ENCODE results near the gene GLP2R. TPM values are rescaled to one million over a fixed set of nuclear protein-coding genes. Genes with fewer than 3 reads are reported as not detected.
"Not testable (repeated sequence)": the region's sequence is repeated elsewhere in the genome, so short reads cannot be mapped to it uniquely, and the experiment has no call there.

Gene GLP2R
- total RNA-seq, 4 donors from 2014 or later = 1.1 TPM; not detected in 3

- ATAC-seq = no peak
- no peaks in the 10 kb centered on the region for H3K27me3 ChIP-seq
- no peaks in the 10 kb centered on the region for H3K9me3 ChIP-seq
- TF ChIP-seq POLR2A (IDR thresholded peaks at IDR 0.05) = no peak
- no peak for TF ChIP-seq CTCF (IDR thresholded peaks at IDR 0.05 in 4 of 5, conservative IDR thresholded peaks at IDR 0.05 in 1 of 5)
- intact Hi-C loops (cut with DNase I; ENCODE audit: low total_unique reads) = no loop called here
- in situ Hi-C loops (cut with MboI; ENCODE audit: low sequenced_read_pairs in 4 of 4) = loop anchor here in 3 of 4 donors (25.0 kb wide), 3 partner anchors 107 to 693 kb away; partner anchors contain the start of gene GSG1L2 (in 1 of the 3)
- H3K4me3 ChIP-seq = no peak overlapping the region
- H3K4me1 ChIP-seq = no peaks in the 10 kb centered on the region
- H3K27ac ChIP-seq = no peak overlapping the region
- H3K36me3 ChIP-seq = no peaks in the 10 kb centered on the region
- no peak for DNase-seq
These were observed 93.2 kb downstream of the GLP2R start for GRCh38 chr17:9918804-9919352.

- intact Hi-C loops (cut with DNase I; ENCODE audit: low total_unique reads) = loop anchor here (5.0 kb wide), 2 partner anchors 306 to 691 kb away; no protein-coding TSS in a partner anchor
- in situ Hi-C loops (cut with MboI; ENCODE audit: low sequenced_read_pairs in 4 of 4) = loop anchor here in 3 of 4 donors (10.0 to 25.0 kb wide), 4 partner anchors 109 to 691 kb away; partner anchors contain the start of gene GSG1L2 (in 1 of the 3)
- not testable (repeated sequence) for H3K36me3 ChIP-seq
These were observed 95.5 kb downstream of the GLP2R start for GRCh38 chr17:9921216-9921615.

GRCh38 chr17:9922012-9922848, 96.5 kb downstream of the GLP2R start:
- no peak for TF ChIP-seq CTCF (IDR thresholded peaks at IDR 0.05 in 4 of 5, conservative IDR thresholded peaks at IDR 0.05 in 1 of 5)
- TF ChIP-seq POLR2A (IDR thresholded peaks at IDR 0.05) = no peak
- H3K4me3 ChIP-seq = no peak overlapping the region
- in situ Hi-C loops (cut with MboI; ENCODE audit: low sequenced_read_pairs in 4 of 4) (loop anchor here in 3 of 4 donors (10.0 to 25.0 kb wide), 4 partner anchors 110 to 690 kb away; partner anchors contain the start of gene GSG1L2 (in 1 of the 3)), intact Hi-C loops (cut with DNase I; ENCODE audit: low total_unique reads) (loop anchor here (5.0 kb wide), 2 partner anchors 305 to 690 kb away; no protein-coding TSS in a partner anchor)
- no peaks in the 10 kb centered on the region for H3K4me1 ChIP-seq
- no peaks in the 10 kb centered on the region for H3K9me3 ChIP-seq
- no peak overlapping the region for H3K27ac ChIP-seq
- no peak for DNase-seq
- H3K36me3 ChIP-seq = no peaks in the 10 kb centered on the region
- H3K27me3 ChIP-seq = no peaks in the 10 kb centered on the region
- ATAC-seq = no peak

More at GRCh38 chr17:9921216-9921615, 95.5 kb downstream of the GLP2R start:
- not testable (repeated sequence) for ATAC-seq, H3K4me1 ChIP-seq, H3K9me3 ChIP-seq, H3K27ac ChIP-seq, DNase-seq, H3K4me3 ChIP-seq, H3K27me3 ChIP-seq

GRCh38 chr17:9924735-9925191, 99.0 kb downstream of the GLP2R start:
- no peak overlapping the region for H3K4me3 ChIP-seq
- H3K27ac ChIP-seq = no peak overlapping the region
- intact Hi-C loops (cut with DNase I; ENCODE audit: low total_unique reads) = loop anchor here (2.0 to 5.0 kb wide), 3 partner anchors 34 to 688 kb away; no protein-coding TSS in a partner anchor
- H3K4me1 ChIP-seq = no peaks in the 10 kb centered on the region
- no peaks in the 10 kb centered on the region for H3K27me3 ChIP-seq
- no peaks in the 10 kb centered on the region for H3K9me3 ChIP-seq
- ATAC-seq (peak; percentile 76 to 89), DNase-seq (no peak)
- TF ChIP-seq POLR2A (IDR thresholded peaks at IDR 0.05) (no peak), CTCF (IDR thresholded peaks at IDR 0.05 in 4 of 5, conservative IDR thresholded peaks at IDR 0.05 in 1 of 5) (peak; percentile 61 to 78 (median 76))
- no peaks in the 10 kb centered on the region for H3K36me3 ChIP-seq
- in situ Hi-C loops (cut with MboI; ENCODE audit: low sequenced_read_pairs in 4 of 4) = loop anchor here in 3 of 4 donors (10.0 to 25.0 kb wide), 4 partner anchors 112 to 688 kb away; partner anchors contain the start of gene GSG1L2 (in 1 of the 3)

Data from gastrocnemius medialis (tissue), 4 donors.